ENCODE results near the gene TMPO.
"Not testable (repeated sequence)": the region's sequence is repeated elsewhere in the genome, so short reads cannot be mapped to it uniquely, and the experiment has no call there.

TMPO gene

GRCh38 chr12:98595243-98595988 is 80.0 kb downstream of the TMPO start:
- Mint-ChIP-seq H3K27me3 (no peaks in the 10 kb centered on the region), H3K36me3 (peaks cover 37% of the 10 kb centered on the region), H3K4me1 (peaks cover 37% of the 10 kb centered on the region), H3K9me3 (no peaks in the 10 kb centered on the region), H3K4me3 (peak overlapping the region; percentile 85), H3K27ac (peak overlapping the region; percentile 98)
- CTCF ChIA-PET, result interaction anchor here (0.6 to 1.6 kb wide), 8 partner anchors 24 to 80 kb away, joined by 3 to 6 read pairs (median 3); partner anchors contain the start of gene TMPO
- peak; percentile 31 for DNase-seq

GRCh38 chr12:98597313-98597712 is 81.9 kb downstream of the TMPO start:
- not testable (repeated sequence) for DNase-seq, H3K27me3 Mint-ChIP-seq, H3K4me3 Mint-ChIP-seq, H3K27ac Mint-ChIP-seq, H3K9me3 Mint-ChIP-seq
- CTCF ChIA-PET, result interaction anchor here (0.9 to 1.0 kb wide), 2 partner anchors 31 to 200 kb away, joined by 3 to 4 read pairs; no protein-coding TSS in a partner anchor
- peaks cover 46% of the 10 kb centered on the region for H3K36me3 Mint-ChIP-seq
- H3K4me1 Mint-ChIP-seq, result peaks cover 34% of the 10 kb centered on the region

Measured in activated naive CD4-positive, alpha-beta T cell treated with anti-CD3 and anti-CD28 coated beads, Interleukin-2, amount 10 ng/mL, durations not matched to agents 7 days and 5 days (primary cell).